PC-3 (cell line): ENCODE data around the gene VPS18.

ENCODE experiments used
- CTCF ChIP-seq: fragments of 300-600 bp; sonication (generic); conservative IDR thresholded peaks from 2 replicates; pipeline ENCODE4 v1.5.1; 2017; ENCODE audit warnings: antibody characterized with exemption, low read depth, mild to moderate bottlenecking, low read length
- EZH2 ChIP-seq: fragments of 300-600 bp; sonication (generic); IDR thresholded peaks from one replicate; pipeline ENCODE4 v1.6.1; 2017; ENCODE audit warnings: antibody characterized with exemption, mild to moderate bottlenecking, low read length; ENCODE audit not compliant: unreplicated experiment
- EZH2phosphoT487 ChIP-seq: fragments of 300-600 bp; sonication (generic); IDR thresholded peaks from 2 replicates; pipeline ENCODE4 v1.6.1; 2018; ENCODE audit warnings: mild to moderate bottlenecking, antibody characterized with exemption, low read length, borderline replicate concordance

GRCh38 chr15:40892447-40893012, 1.7 kb upstream of the VPS18 start:
- TF ChIP-seq CTCF (no peak), EZH2 (no peak), EZH2phosphoT487 (no peak)
